Hepatocyte (in vitro differentiated cells): ENCODE results near the gene CNN3. TPM values are rescaled to one million over a fixed set of nuclear protein-coding genes. Genes with fewer than 3 reads are reported as not detected.
A peak's percentile ranks its signal among the peaks of the same experiment; 100 is the strongest.

Experiments
- DNase-seq: peaks from one replicate; pipeline ENCODE4 v3.0.0-alpha.2; 2016; ENCODE audit warnings: low spot score
- H2AFZ ChIP-seq: fragments of 200-600 bp; sonication (generic); 2 replicates; pipeline ENCODE4 v1.6.0; 2016; ENCODE audit warnings: antibody characterized with exemption, mild to moderate bottlenecking
- H3K27ac ChIP-seq: fragments of 200-600 bp; sonication (generic); 2 replicates; pipeline ENCODE4 v1.5.1; 2016; ENCODE audit warnings: mild to moderate bottlenecking
- H3K27me3 ChIP-seq: fragments of 200-600 bp; sonication (generic); 2 replicates; pipeline ENCODE4 v1.6.1; 2016
- H3K36me3 ChIP-seq: fragments of 200-600 bp; sonication (generic); replicated peaks from 2 replicates; pipeline ENCODE4 v1.5.1; 2016; ENCODE audit warnings: low read depth; ENCODE audit not compliant: insufficient read depth
- H3K4me1 ChIP-seq: fragments of 200-600 bp; sonication (generic); 2 replicates; pipeline ENCODE4 v1.5.1; 2016; ENCODE audit warnings: mild to moderate bottlenecking, moderate library complexity; ENCODE audit not compliant: insufficient read depth
- H3K4me2 ChIP-seq: fragments of 200-600 bp; sonication (generic); 2 replicates; pipeline ENCODE4 v1.6.0; 2016
- H3K4me3 ChIP-seq: fragments of 200-600 bp; sonication (generic); 2 replicates; pipeline ENCODE4 v1.5.1; 2016; ENCODE audit warnings: mild to moderate bottlenecking
- H3K79me2 ChIP-seq: fragments of 200-600 bp; sonication (generic); 2 replicates; pipeline ENCODE4 v1.6.0; 2017; ENCODE audit warnings: mild to moderate bottlenecking
- H3K9me2 ChIP-seq: fragments of 200-600 bp; sonication (generic); replicated peaks from 2 replicates; pipeline ENCODE4 v1.6.0; 2017; ENCODE audit warnings: mild to moderate bottlenecking; ENCODE audit not compliant: insufficient read depth
- H3K9me3 ChIP-seq: fragments of 200-600 bp; sonication (generic); 2 replicates; pipeline ENCODE4 v1.5.1; 2016; ENCODE audit warnings: low read depth, mild to moderate bottlenecking
- H4K20me1 ChIP-seq: fragments of 200-600 bp; sonication (generic); 2 replicates; pipeline ENCODE4 v1.6.0; 2016; ENCODE audit warnings: mild to moderate bottlenecking; ENCODE audit not compliant: insufficient read depth, poor library complexity, severe bottlenecking
- EZH2 ChIP-seq: fragments of 200-600 bp; sonication (generic); IDR thresholded peaks from 2 replicates; pipeline ENCODE4 v1.6.1; 2016; ENCODE audit warnings: antibody characterized with exemption, mild to moderate bottlenecking, borderline replicate concordance
- EZH2phosphoT487 ChIP-seq: fragments of 200-600 bp; sonication (generic); IDR thresholded peaks from one replicate; pipeline ENCODE4 v1.6.1; 2018; ENCODE audit warnings: antibody characterized with exemption, mild to moderate bottlenecking, low read depth, moderate library complexity; ENCODE audit not compliant: unreplicated experiment, severe bottlenecking
- WGBS: methylation state at CpG from one replicate; pipeline ENCODE4 v1.1.6; 2016; ENCODE audit warnings: low lambda C conversion rate; ENCODE audit errors: missing lambda C conversion rate; 5-methylcytosine and 5-hydroxymethylcytosine counted together
- polyA plus RNA-seq: library from polyadenylated mRNA; unstranded; fragments of >200 nt; fragmentation: Nextera tagmentation; extraction: Ambion mirVana; gene quantifications from 2 replicates; pipeline ENCODE4 v1.2.1, GENCODE V29; 2016
- total RNA-seq: library from RNA; depleted of rRNA; stranded (reverse); fragments of >200 nt; gene quantifications from 2 replicates; pipeline ENCODE4 v1.2.3, GENCODE V29; 2014
- TF ChIP-seq, protein P1 (sequence below): fragments of 200-600 bp; sonication (generic); IDR thresholded peaks from 2 replicates; pipeline ENCODE4 v1.5.1; 2016; ENCODE audit warnings: antibody characterized with exemption, mild to moderate bottlenecking; ENCODE audit not compliant: poor library complexity

Gene CNN3
- total and polyA plus RNA-seq, 2 experiments from 2014 or later: 256 to 420 TPM

DNA sequence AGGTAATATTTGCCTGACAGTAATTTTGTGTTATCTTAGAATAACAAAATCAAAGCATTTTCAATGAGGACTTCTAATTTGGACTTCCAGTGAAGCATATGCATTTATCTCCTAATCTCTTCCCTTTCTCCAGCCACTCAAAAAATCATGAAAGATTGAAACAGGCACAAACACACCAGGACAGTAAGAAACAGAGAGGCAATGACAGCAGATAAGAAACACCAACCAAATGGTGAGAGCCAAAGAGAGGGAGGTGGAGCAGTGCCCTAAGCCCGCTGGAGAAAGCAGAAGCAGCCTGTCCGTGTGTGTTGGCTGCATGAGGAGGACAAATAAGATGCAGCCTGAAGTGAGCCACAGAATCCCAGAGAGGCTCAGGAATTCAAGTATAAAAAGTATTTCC, 67.7 kb downstream of the CNN3 start:
- WGBS: 53% methylated on average over 2 of the region's 2 CpGs
- Histone ChIP-seq H3K9me3 (no peaks in the 10 kb centered on the region), H3K4me1 (peaks cover 31% of the 10 kb centered on the region), H2AFZ (no peak overlapping the region), H3K27me3 (no peaks in the 10 kb centered on the region), H3K36me3 (no peaks in the 10 kb centered on the region), H3K27ac (no peak overlapping the region), H3K4me3 (no peak overlapping the region), H3K9me2 (no peaks in the 10 kb centered on the region), H4K20me1 (no peaks in the 10 kb centered on the region), H3K79me2 (no peaks in the 10 kb centered on the region), H3K4me2 (no peak overlapping the region)
- TF ChIP-seq, protein P1, sequence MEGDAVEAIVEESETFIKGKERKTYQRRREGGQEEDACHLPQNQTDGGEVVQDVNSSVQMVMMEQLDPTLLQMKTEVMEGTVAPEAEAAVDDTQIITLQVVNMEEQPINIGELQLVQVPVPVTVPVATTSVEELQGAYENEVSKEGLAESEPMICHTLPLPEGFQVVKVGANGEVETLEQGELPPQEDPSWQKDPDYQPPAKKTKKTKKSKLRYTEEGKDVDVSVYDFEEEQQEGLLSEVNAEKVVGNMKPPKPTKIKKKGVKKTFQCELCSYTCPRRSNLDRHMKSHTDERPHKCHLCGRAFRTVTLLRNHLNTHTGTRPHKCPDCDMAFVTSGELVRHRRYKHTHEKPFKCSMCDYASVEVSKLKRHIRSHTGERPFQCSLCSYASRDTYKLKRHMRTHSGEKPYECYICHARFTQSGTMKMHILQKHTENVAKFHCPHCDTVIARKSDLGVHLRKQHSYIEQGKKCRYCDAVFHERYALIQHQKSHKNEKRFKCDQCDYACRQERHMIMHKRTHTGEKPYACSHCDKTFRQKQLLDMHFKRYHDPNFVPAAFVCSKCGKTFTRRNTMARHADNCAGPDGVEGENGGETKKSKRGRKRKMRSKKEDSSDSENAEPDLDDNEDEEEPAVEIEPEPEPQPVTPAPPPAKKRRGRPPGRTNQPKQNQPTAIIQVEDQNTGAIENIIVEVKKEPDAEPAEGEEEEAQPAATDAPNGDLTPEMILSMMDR: no peak
- TF ChIP-seq EZH2 (no peak), EZH2phosphoT487 (no peak)
- DNase-seq: no peak

DNA sequence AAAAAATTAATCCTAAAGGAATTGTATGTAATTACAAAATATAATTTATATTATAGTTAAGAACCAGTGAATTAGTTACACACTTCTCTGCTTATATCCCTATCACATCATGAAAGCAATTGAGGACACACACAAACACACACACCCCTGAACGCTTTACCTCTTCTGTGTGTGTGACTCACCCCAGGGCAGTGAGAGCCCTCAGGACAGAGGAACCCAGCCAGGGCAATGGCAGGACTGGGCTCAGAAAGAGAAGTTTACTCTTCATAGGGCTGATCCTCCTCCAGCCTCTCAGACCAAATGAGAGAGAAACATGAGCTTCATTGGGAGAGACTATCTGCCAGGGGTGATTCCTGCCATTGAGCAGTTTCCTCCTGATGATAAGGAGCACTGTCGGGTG, 68.6 kb downstream of the CNN3 start:
- no peak overlapping the region for H2AFZ ChIP-seq
- DNase-seq: no peak
- no peak overlapping the region for H3K4me2 ChIP-seq
- H3K9me2 ChIP-seq: no peaks in the 10 kb centered on the region
- H4K20me1 ChIP-seq: no peaks in the 10 kb centered on the region
- H3K79me2 ChIP-seq: no peaks in the 10 kb centered on the region
- no peak overlapping the region for H3K4me3 ChIP-seq
- H3K36me3 ChIP-seq: no peaks in the 10 kb centered on the region
- no peaks in the 10 kb centered on the region for H3K9me3 ChIP-seq
- WGBS: 55% methylated on average over 2 of the region's 2 CpGs
- H3K27me3 ChIP-seq: no peaks in the 10 kb centered on the region
- TF ChIP-seq EZH2phosphoT487: no peak
- no peak for TF ChIP-seq EZH2
- TF ChIP-seq, protein P1: no peak
- peaks cover 24% of the 10 kb centered on the region for H3K4me1 ChIP-seq
- no peak overlapping the region for H3K27ac ChIP-seq

DNA sequence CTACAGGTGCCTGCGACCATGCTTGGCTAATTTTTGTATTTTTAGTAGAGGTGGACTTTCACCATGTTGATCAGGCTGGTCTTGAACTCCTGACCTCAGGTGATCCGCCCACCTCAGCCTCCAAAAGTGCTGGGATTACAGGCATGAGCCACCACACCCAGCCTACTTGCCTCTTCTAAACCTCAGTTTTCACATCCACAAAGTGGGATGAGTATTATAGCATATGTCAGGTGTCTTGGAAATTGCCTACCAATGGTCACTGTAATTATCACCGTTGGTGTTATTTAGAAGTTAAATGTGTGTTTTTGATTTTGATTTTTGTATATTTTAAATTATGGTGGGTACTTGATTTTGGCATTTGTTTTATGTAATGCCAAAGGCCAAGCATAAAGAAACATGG, 70.0 kb downstream of the CNN3 start:
- no peaks in the 10 kb centered on the region for H3K36me3 ChIP-seq
- WGBS: 98% methylated on average over 3 of the region's 3 CpGs
- TF ChIP-seq EZH2phosphoT487: no peak
- TF ChIP-seq, protein P1: no peak

DNA sequence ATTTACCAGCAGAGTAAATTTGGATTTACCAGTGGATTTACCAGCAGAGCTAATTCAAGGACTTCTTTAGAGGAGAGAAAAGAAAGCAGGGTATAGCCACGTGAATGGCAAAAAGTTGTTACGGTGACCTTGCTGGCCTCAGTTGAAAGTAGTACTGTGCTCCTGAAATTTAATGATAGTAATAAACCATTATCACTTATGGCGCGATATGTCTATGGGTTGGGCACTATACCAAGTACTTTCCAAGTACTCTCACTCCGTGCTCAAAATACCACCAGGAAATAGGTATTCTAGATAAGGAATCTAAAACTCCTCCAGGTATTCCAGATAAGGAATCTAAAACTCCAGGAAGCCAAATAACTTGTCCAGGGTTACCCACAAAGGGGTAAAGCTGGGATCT, 70.9 kb downstream of the CNN3 start:
- no peaks in the 10 kb centered on the region for H3K27me3 ChIP-seq
- peak overlapping the region; percentile 58 for H3K27ac ChIP-seq
- H3K4me2 ChIP-seq: no peak overlapping the region
- 89% methylated on average over 5 of the region's 5 CpGs for WGBS
- no peaks in the 10 kb centered on the region for H3K9me2 ChIP-seq
- TF ChIP-seq EZH2phosphoT487: no peak
- TF ChIP-seq, protein P1: no peak
- TF ChIP-seq EZH2: no peak
- no peaks in the 10 kb centered on the region for H4K20me1 ChIP-seq
- no peaks in the 10 kb centered on the region for H3K36me3 ChIP-seq
- no peaks in the 10 kb centered on the region for H3K79me2 ChIP-seq
- no peaks in the 10 kb centered on the region for H3K9me3 ChIP-seq
- no peak overlapping the region for H3K4me3 ChIP-seq
- H2AFZ ChIP-seq: no peak overlapping the region
- H3K4me1 ChIP-seq: peaks cover 8% of the 10 kb centered on the region
- DNase-seq: no peak

More for the DNA sequence above, 70.0 kb downstream of the CNN3 start:
- Histone ChIP-seq H3K27ac (no peak overlapping the region), H3K9me2 (no peaks in the 10 kb centered on the region), H4K20me1 (no peaks in the 10 kb centered on the region), H3K9me3 (no peaks in the 10 kb centered on the region), H3K4me2 (no peak overlapping the region), H2AFZ (no peak overlapping the region), H3K4me3 (no peak overlapping the region), H3K79me2 (no peaks in the 10 kb centered on the region), H3K4me1 (peaks cover 10% of the 10 kb centered on the region), H3K27me3 (no peaks in the 10 kb centered on the region)
- DNase-seq: no peak
